VCaP (cell line): ENCODE measurements around the gene SLC6A17.

Source experiments
- H3K27ac ChIP-seq: fragments of 450-650 bp; 2 replicates; pipeline ENCODE4 v1.5.1; 2017
- TF ChIP-seq, protein P1 (sequence below): fragments of 450-650 bp; conservative IDR thresholded peaks from 2 replicates; pipeline ENCODE4 v1.5.1; 2017; ENCODE audit warnings: mild to moderate bottlenecking, moderate library complexity

SLC6A17 gene

GRCh38 chr1:110150330-110151174 lies at the start of gene SLC6A17:
TSS of gene SLC6A17 (plus strand) at chr1:110150494. CDS start at chr1:110166930, 16,436 bp downstream.
- H3K27ac ChIP-seq = peak within 1 kb of the TSS; percentile 62
- TF ChIP-seq, protein P1, sequence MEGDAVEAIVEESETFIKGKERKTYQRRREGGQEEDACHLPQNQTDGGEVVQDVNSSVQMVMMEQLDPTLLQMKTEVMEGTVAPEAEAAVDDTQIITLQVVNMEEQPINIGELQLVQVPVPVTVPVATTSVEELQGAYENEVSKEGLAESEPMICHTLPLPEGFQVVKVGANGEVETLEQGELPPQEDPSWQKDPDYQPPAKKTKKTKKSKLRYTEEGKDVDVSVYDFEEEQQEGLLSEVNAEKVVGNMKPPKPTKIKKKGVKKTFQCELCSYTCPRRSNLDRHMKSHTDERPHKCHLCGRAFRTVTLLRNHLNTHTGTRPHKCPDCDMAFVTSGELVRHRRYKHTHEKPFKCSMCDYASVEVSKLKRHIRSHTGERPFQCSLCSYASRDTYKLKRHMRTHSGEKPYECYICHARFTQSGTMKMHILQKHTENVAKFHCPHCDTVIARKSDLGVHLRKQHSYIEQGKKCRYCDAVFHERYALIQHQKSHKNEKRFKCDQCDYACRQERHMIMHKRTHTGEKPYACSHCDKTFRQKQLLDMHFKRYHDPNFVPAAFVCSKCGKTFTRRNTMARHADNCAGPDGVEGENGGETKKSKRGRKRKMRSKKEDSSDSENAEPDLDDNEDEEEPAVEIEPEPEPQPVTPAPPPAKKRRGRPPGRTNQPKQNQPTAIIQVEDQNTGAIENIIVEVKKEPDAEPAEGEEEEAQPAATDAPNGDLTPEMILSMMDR = 0 out of 2 replicates have a peak, but pooled peaks have one; percentile 25

DNA sequence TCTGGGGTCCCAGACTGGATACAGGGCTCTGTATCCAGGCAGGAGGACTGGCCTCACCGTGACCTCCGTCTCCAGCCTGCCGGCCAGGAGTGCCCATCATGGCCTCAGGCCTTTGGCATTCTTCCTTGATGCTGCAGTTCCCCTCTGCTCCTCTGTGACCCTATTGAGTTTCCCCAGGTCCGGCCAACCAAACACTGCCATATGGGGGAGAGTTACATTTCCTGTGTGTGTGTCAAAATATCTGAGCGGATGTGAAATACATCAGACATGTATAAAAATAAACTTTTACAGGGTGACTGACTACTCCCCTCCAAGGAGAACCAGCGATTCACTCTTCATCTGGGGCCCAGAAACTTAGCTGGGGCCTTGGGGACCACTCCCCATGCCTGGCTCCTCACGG lies 48.2 kb upstream of the SLC6A17 start:
- TF ChIP-seq, protein P1 = no peak
- no peak overlapping the region for H3K27ac ChIP-seq

DNA sequence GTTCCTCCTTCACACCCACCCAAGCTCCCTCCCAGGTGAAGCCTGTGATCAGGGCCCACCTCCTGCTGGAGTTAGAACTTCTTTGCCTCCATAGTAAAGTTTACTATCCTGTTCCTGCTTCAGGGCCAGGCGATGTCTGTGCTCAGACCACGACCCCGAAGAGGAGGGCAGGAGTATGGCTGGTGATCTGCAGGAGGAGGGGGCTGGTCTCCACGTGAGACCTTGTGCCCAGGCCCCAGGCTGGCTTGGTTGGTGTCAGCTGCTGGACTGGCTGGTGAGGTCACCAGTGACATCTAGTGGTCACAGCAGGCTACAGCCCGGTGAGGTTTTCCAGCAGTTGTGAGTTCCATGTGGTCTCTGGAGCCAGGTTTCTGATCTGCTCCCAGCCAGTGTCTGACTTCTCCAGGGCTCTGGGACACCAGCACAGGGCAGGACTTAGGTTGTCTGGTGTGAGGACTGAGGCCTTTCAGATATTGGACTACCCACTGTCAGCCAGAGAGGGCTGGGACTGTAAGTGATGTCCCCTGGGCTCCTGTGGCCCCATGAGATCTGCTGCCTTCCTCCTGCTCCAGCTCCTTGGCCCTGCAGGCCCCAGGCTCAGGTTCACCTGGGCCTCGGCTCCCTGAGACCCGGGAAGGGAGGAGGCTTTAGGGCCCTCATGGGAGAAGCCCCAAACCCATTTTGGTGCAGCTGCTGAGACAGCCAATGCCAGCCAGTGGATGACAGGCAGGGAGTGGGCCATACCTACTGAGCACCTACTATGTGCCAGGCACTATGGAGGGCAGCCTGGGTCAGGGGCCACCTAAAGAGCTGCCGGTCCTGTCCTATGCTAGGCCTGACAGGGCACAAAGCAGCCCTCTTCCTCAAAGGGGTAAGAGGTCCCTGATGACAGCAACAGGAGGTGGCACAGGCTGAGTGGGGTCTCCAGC lies 44.0 kb upstream of the SLC6A17 start:
- peak overlapping the region; percentile 11; the same call in 1 of the 2 replicates for H3K27ac ChIP-seq
- TF ChIP-seq, protein P1 = peak; percentile 95

DNA sequence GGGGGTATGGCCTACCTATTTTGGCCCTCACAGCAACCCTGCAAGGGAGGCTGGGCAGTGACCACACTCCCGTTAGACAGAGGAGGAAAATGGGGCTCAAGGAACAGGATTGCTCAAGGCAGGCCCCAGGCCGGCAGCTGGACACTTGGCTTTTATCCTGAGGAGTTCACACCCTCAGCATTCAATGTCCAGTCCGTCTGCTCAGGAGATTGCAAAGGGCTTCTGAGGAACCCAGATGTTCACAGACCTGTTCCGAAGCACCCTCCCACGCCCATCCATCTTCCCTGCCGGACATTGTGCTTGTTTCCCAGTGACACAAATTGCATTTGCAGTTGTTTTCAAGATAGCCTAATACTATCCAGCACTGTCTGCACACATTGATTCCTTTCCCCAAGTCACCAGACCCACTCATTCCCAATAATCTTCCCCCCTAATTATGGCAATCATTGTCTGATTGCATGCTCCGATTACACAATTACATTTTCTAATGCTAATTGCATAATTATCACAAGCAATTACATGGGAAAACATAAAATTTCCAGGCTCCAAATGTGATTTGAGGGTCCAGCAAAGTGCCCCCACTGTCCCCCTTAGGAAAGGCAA lies 42.3 kb upstream of the SLC6A17 start:
- TF ChIP-seq, protein P1 = no peak
- no peak overlapping the region for H3K27ac ChIP-seq

DNA sequence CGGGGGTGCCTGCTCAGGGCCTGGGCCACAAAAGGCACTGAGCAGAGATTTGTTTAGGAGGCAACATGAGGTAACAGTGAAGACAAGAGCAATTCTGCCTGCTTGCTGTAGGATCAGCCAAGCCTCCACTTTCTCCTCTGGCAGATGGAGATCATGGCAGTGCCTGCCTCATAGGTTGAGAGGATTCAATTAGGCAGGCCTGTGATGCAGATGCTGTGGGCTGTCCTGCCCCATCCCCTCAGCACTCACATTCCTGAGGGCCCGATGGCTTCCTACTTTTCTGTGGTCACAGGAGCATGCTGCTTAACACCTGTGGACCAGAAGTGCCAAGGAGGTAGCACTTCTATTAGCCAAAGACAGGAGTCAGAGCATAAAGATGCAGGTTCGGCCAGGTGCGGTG lies 39.2 kb upstream of the SLC6A17 start:
- TF ChIP-seq, protein P1 = no peak
- H3K27ac ChIP-seq = no peak overlapping the region

GRCh38 chr1:110112143-110112542 lies 38.2 kb upstream of the SLC6A17 start, which contains the start of gene UBL4B:
TSS of gene UBL4B (plus strand) at chr1:110112443. CDS start at chr1:110112535, 92 bp downstream.
- H3K27ac ChIP-seq = no peak within 1 kb of the TSS
- TF ChIP-seq, protein P1 = no peak

- TF ChIP-seq, protein P1 = no peak
- no peak overlapping the region for H3K27ac ChIP-seq
Measured at GRCh38 chr1:110112656-110113055, 37.6 kb upstream of the SLC6A17 start.
